ENCODE data around the gene SRBD1.

GRCh38 chr2:45409677-45410076 is 201.4 kb downstream of the SRBD1 start:
- TF ChIP-seq CTCF (IDR thresholded peaks at IDR 0.05) = no peak
- no peak for TF ChIP-seq ZFX (IDR thresholded peaks at IDR 0.05; ENCODE audit: borderline replicate concordance)

Measured in 22Rv1 (cell line).